ENCODE data around the gene ICE2.

DNA sequence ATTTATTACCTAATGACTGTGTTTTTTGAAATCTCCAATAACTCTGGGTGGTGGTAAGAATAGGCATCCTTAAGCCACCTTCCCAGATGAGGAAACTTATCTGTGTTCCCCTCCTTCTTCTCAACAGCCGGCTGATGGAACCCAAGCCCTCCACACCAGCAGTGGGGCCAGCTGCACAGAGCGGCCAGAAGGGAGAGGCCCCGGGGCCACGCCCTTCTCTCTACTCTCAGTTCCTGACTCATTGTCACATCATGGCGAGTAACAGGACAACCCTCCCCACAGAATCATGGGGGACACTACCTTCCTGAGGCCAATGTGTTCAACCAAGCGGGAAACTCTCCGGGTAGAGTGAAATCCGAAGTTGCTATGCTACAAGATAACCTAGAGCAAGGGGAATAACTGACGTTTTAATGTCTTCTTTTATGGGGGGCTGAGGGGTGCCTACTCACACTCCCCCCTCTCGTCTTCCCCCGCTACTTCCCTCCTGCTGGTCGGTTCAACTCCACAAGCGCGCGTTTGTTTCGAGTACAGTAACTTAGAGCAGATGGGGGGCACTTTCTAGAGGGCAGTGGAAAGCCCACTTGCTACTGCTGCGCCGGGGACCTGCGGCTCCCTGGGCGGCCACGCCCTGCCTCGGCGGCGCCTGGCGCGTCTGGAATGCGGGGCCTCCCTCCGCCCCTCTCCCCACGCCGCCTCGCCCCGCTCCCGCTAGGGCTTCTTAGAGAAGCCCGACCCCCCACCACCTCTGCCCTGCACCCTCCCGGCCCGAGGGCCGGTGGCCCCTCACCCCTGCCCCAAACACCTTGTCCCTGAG lies 81.8 kb downstream of the ICE2 start:
- TF ChIP-seq CTCF (IDR thresholded peaks at IDR 0.05; ENCODE audit: insufficient read depth, low read length, poor library complexity, severe bottlenecking) (no peak), EZH2phosphoT487 (conservative IDR thresholded peaks at IDR 0.05; ENCODE audit: low read length) (no peak)

Data from SU-DHL-6 (cell line).